WTC11 (cell line): ENCODE results near the gene NFIX. TPM values are rescaled to one million over a fixed set of nuclear protein-coding genes. Genes with fewer than 3 reads are reported as not detected.

ENCODE experiments used
- ATAC-seq: fragments of 200-7000 bp; cut with Tn5 transposase; 2 replicates; pipeline ENCODE4 v1.10.0; 2021; ENCODE audit warnings: mild to moderate bottlenecking, moderate library complexity
- CTCF ChIA-PET: fragments of 300-600 bp; sonication (Branson Sonifier 250); formaldehyde crosslinking; loops from one replicate; lab custom pipeline; 2021; ENCODE audit warnings: antibody characterized with exemption; lab: Charles Lee
- POLR2A ChIA-PET: fragments of 350-600 bp; sonication (Branson Sonifier 250); formaldehyde crosslinking; loops from one replicate; lab custom pipeline; 2021; ENCODE audit warnings: antibody characterized with exemption; lab: Charles Lee
- DNase-seq: peaks from one replicate; pipeline ENCODE4 v3.0.0; 2021; ENCODE audit warnings: low spot score
- H3K27ac Mint-ChIP-seq: 2 replicates; pipeline ENCODE4 v1.8.0; 2021; ENCODE audit warnings: mixed read lengths
- H3K27me3 Mint-ChIP-seq: 2 replicates; pipeline ENCODE4 v1.8.0; 2021; ENCODE audit warnings: low read depth, mild to moderate bottlenecking, moderate library complexity, mixed read lengths
- H3K36me3 Mint-ChIP-seq: 2 replicates; pipeline ENCODE4 v1.8.0; 2021; ENCODE audit warnings: mixed read lengths
- H3K4me1 Mint-ChIP-seq: 2 replicates; pipeline ENCODE4 v1.8.0; 2022; ENCODE audit warnings: mixed read lengths
- H3K4me3 Mint-ChIP-seq: 2 replicates; pipeline ENCODE4 v1.8.0; 2021; ENCODE audit warnings: mild to moderate bottlenecking, moderate library complexity, mixed read lengths
- H3K9me3 Mint-ChIP-seq: 2 replicates; pipeline ENCODE4 v1.8.0; 2021; ENCODE audit warnings: mixed read lengths
- ELF4 ChIP-seq: sonication (generic); formaldehyde crosslinking; IDR thresholded peaks from 2 replicates; pipeline ENCODE4 v1.8.1; 2022; ENCODE audit warnings: low read depth, mild to moderate bottlenecking, moderate library complexity, missing genetic modification reagents
- ETV6 ChIP-seq: sonication (generic); formaldehyde crosslinking; IDR thresholded peaks from 2 replicates; pipeline ENCODE4 v1.8.1; 2022; ENCODE audit warnings: mild to moderate bottlenecking, missing genetic modification reagents
- FOXK1 ChIP-seq: sonication (generic); formaldehyde crosslinking; IDR thresholded peaks from 2 replicates; pipeline ENCODE4 v1.8.0; 2022; ENCODE audit warnings: mild to moderate bottlenecking, moderate library complexity, missing genetic modification reagents
- GABPB1 ChIP-seq: sonication (generic); formaldehyde crosslinking; IDR thresholded peaks from 2 replicates; pipeline ENCODE4 v1.8.1; 2023; ENCODE audit warnings: mild to moderate bottlenecking, missing genetic modification reagents
- IRF2 ChIP-seq: sonication (generic); formaldehyde crosslinking; IDR thresholded peaks from 2 replicates; pipeline ENCODE4 v1.8.0; 2022; ENCODE audit warnings: low read depth, missing genetic modification reagents, borderline replicate concordance
- MYBL2 ChIP-seq: sonication (generic); formaldehyde crosslinking; IDR thresholded peaks from 2 replicates; pipeline ENCODE4 v1.8.1; 2023; ENCODE audit warnings: mild to moderate bottlenecking, moderate library complexity, missing genetic modification reagents
- NFE2L1 ChIP-seq: sonication (generic); formaldehyde crosslinking; IDR thresholded peaks from 2 replicates; pipeline ENCODE4 v1.8.1; 2023; ENCODE audit warnings: missing genetic modification reagents
- NFYB ChIP-seq: sonication (generic); formaldehyde crosslinking; conservative IDR thresholded peaks from 2 replicates; pipeline ENCODE4 v1.8.0; 2022; ENCODE audit warnings: low read depth, missing genetic modification reagents
- RORB ChIP-seq: fragments of 250-450 bp; sonication (Bioruptor Pico); IDR thresholded peaks from 2 replicates; pipeline ENCODE4 v1.9.0; 2021; ENCODE audit warnings: mild to moderate bottlenecking
- SP1 ChIP-seq: sonication (generic); formaldehyde crosslinking; conservative IDR thresholded peaks from 2 replicates; pipeline ENCODE4 v1.8.1; 2022; ENCODE audit warnings: missing genetic modification reagents
- TCF7 ChIP-seq: sonication (generic); formaldehyde crosslinking; IDR thresholded peaks from 2 replicates; pipeline ENCODE4 v1.8.0; 2022; ENCODE audit warnings: mild to moderate bottlenecking, low read depth, missing genetic modification reagents, moderate library complexity
- TEAD4 ChIP-seq: sonication (generic); formaldehyde crosslinking; IDR thresholded peaks from 2 replicates; pipeline ENCODE4 v1.8.0; 2022; ENCODE audit warnings: mild to moderate bottlenecking, missing genetic modification reagents
- ZNF396 ChIP-seq: fragments of 250-450 bp; sonication (Bioruptor Pico); IDR thresholded peaks from 2 replicates; pipeline ENCODE4 v1.8.0; 2021; ENCODE audit warnings: mild to moderate bottlenecking, moderate library complexity, borderline replicate concordance
- ZNF671 ChIP-seq: fragments of 250-450 bp; sonication (Bioruptor Pico); IDR thresholded peaks from 2 replicates; pipeline ENCODE4 v1.8.0; 2021; ENCODE audit warnings: mild to moderate bottlenecking
- total RNA-seq: library from RNA; stranded (reverse); gene quantifications from 3 replicates; pipeline ENCODE4 v1.2.3, GENCODE V29; 2021
- TF ChIP-seq, protein P1 (sequence below): fragments of 200-600 bp; IDR thresholded peaks from 2 replicates; pipeline ENCODE4 v1.8.0; 2022; ENCODE audit warnings: antibody characterized with exemption
- TF ChIP-seq, protein P2 (sequence below): fragments of 250-450 bp; sonication (Bioruptor Pico); IDR thresholded peaks from 2 replicates; pipeline ENCODE4 v1.9.0; 2021; ENCODE audit warnings: moderate library complexity, mild to moderate bottlenecking, inconsistent platforms, borderline replicate concordance
- TF ChIP-seq, protein P3 (sequence below): sonication (generic); formaldehyde crosslinking; IDR thresholded peaks from 2 replicates; pipeline ENCODE4 v1.8.0; 2022; ENCODE audit warnings: mild to moderate bottlenecking, missing genetic modification reagents
- TF ChIP-seq, protein P4 (sequence below): fragments of 250-450 bp; sonication (Bioruptor Pico); IDR thresholded peaks from 2 replicates; pipeline ENCODE4 v1.9.0; 2021; ENCODE audit warnings: mild to moderate bottlenecking
- TF ChIP-seq, protein P5 (sequence below): sonication (generic); formaldehyde crosslinking; IDR thresholded peaks from 2 replicates; pipeline ENCODE4 v1.8.1; 2022; ENCODE audit warnings: low read depth, mild to moderate bottlenecking, moderate library complexity, missing genetic modification reagents, borderline replicate concordance
- TF ChIP-seq, protein P6 (sequence below): sonication (generic); formaldehyde crosslinking; IDR thresholded peaks from 2 replicates; pipeline ENCODE4 v1.8.1; 2023; ENCODE audit warnings: mild to moderate bottlenecking, missing genetic modification reagents, moderate library complexity
- TF ChIP-seq, protein P7 (sequence below): sonication (generic); formaldehyde crosslinking; IDR thresholded peaks from 2 replicates; pipeline ENCODE4 v1.8.1; 2022; ENCODE audit warnings: missing genetic modification reagents, borderline replicate concordance
- TF ChIP-seq, protein P8 (sequence below): sonication (generic); formaldehyde crosslinking; IDR thresholded peaks from 2 replicates; pipeline ENCODE4 v1.8.1; 2022; ENCODE audit warnings: mild to moderate bottlenecking, missing genetic modification reagents, moderate library complexity, borderline replicate concordance
- TF ChIP-seq, protein P9 (sequence below): sonication (generic); formaldehyde crosslinking; IDR thresholded peaks from 2 replicates; pipeline ENCODE4 v1.8.0; 2022; ENCODE audit warnings: mild to moderate bottlenecking, missing genetic modification reagents

NFIX gene
- total RNA-seq, 1 experiment from 2014 or later = 1.4 TPM

DNA sequence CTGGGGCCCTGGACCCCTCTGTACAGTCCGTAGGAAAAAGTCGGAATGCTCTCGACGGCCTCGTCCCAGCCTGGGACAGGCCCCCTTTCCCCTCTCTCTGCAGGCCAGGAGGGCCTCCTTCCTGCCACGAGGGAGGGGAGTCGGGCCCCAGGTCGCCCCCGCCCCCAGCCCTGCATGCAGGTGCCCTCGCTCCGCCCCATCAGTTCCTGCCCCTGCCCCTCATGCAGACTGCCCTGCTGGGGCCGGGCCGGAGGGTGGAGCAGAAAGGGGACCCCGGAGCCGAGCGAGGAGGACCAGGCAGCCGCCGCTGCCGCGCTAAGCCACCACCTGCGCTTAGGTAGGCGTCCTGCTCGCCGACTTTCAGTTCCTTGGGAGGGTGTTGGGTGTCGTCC is 100.1 kb downstream of the NFIX start (continued):
- TF ChIP-seq, protein P1, sequence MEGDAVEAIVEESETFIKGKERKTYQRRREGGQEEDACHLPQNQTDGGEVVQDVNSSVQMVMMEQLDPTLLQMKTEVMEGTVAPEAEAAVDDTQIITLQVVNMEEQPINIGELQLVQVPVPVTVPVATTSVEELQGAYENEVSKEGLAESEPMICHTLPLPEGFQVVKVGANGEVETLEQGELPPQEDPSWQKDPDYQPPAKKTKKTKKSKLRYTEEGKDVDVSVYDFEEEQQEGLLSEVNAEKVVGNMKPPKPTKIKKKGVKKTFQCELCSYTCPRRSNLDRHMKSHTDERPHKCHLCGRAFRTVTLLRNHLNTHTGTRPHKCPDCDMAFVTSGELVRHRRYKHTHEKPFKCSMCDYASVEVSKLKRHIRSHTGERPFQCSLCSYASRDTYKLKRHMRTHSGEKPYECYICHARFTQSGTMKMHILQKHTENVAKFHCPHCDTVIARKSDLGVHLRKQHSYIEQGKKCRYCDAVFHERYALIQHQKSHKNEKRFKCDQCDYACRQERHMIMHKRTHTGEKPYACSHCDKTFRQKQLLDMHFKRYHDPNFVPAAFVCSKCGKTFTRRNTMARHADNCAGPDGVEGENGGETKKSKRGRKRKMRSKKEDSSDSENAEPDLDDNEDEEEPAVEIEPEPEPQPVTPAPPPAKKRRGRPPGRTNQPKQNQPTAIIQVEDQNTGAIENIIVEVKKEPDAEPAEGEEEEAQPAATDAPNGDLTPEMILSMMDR = no peak
- TF ChIP-seq NFYB (CRISPR knock-in tag) (no peak), ELF4 (CRISPR knock-in tag) (no peak), FOXK1 (peak; percentile 30; the same call in 1 of the 2 replicates), ETV6 (CRISPR knock-in tag) (0 out of 2 replicates have a peak, but pooled peaks have one; percentile 40), TEAD4 (CRISPR knock-in tag) (no peak)
- TF ChIP-seq, protein P2, sequence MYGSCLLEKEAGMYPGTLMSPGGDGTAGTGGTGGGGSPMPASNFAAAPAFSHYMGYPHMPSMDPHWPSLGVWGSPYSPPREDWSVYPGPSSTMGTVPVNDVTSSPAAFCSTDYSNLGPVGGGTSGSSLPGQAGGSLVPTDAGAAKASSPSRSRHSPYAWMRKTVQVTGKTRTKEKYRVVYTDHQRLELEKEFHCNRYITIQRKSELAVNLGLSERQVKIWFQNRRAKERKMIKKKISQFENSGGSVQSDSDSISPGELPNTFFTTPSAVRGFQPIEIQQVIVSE = no peak
- TF ChIP-seq, protein P3, sequence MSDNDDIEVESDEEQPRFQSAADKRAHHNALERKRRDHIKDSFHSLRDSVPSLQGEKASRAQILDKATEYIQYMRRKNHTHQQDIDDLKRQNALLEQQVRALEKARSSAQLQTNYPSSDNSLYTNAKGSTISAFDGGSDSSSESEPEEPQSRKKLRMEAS (CRISPR knock-in tag) = peak; percentile 50; the same call in 1 of the 2 replicates
- TF ChIP-seq, protein P4, sequence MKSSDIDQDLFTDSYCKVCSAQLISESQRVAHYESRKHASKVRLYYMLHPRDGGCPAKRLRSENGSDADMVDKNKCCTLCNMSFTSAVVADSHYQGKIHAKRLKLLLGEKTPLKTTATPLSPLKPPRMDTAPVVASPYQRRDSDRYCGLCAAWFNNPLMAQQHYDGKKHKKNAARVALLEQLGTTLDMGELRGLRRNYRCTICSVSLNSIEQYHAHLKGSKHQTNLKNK (CRISPR knock-in tag) = no peak
- TF ChIP-seq, all 79 proteins: peak for 7

DNA sequence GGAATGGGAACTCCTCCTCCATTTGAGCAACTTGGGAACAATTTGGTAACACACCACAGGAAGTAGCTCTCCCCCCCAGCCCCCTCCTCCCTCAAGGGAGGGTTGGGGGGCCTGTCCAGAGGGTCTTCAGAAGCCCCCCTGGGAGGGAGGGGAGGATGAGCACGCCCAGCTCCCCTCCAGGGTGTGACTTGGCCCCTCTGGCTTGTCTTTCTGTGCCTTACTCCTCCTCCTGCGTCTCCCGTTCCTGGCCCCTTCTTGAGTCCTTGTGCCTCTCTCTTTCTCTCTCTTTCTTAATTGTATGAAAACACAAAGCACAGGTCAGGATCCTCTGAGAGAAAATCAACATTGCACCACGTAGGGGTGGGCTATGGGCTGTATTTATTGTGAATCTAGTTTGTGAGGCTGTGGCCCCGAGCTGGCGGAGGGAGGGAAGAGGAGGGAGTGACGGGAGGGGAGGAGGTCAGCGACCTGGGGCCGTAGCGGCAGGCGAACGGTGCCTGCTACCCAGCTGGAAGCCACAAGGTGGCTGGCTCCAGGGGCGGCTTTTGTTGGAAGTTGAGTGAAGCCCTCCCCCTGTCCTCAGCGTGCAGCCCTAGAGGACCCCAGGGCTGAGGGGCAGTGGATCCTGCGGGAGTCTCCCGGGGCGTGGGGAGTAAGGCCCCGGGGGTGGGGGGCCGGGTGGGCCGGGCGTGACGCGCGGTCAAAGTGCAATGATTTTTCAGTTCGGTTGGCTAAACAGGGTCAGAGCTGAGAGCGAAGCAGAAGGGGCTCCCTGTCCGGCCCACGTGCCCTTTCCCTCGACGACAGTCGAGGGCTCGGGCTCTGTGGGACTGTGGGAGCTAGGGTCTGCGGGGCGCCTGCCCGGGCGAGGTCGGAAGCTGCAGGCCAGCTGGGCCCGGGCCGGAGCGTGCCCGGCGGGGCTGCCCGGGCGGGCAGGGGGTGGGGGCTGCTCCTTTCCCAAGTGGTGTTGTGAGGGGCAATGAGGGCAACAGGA is 101.0 kb downstream of the NFIX start:
- ChIA-PET CTCF (interaction anchor here (0.6 to 9.2 kb wide), 22 partner anchors 8 to 285 kb away, joined by 3 to 276 read pairs (median 8); partner anchors contain the start of genes GCDH, IER2, NACC1 and STX10), POLR2A (interaction anchor here (0.6 to 1.4 kb wide), 6 partner anchors 41 to 759 kb away, joined by 3 to 9 read pairs (median 3); no protein-coding TSS in a partner anchor)
- peak; percentile 15 for ATAC-seq
- peak; percentile 75 for DNase-seq
- no peak overlapping the region for H3K27ac Mint-ChIP-seq
- peaks cover 34% of the 10 kb centered on the region for H3K4me1 Mint-ChIP-seq
- H3K36me3 Mint-ChIP-seq = no peaks in the 10 kb centered on the region
- H3K27me3 Mint-ChIP-seq = peaks cover 74% of the 10 kb centered on the region
- H3K4me3 Mint-ChIP-seq = peak overlapping the region; percentile 89
- H3K9me3 Mint-ChIP-seq = no peaks in the 10 kb centered on the region
- no peak for TF ChIP-seq ZNF396
- no peak for TF ChIP-seq NFE2L1 (CRISPR knock-in tag)
- TF ChIP-seq ZNF671 = no peak
- TF ChIP-seq, protein P2 = no peak
- TF ChIP-seq TCF7 = no peak
- TF ChIP-seq GABPB1 (CRISPR knock-in tag) = no peak
- TF ChIP-seq, protein P5, sequence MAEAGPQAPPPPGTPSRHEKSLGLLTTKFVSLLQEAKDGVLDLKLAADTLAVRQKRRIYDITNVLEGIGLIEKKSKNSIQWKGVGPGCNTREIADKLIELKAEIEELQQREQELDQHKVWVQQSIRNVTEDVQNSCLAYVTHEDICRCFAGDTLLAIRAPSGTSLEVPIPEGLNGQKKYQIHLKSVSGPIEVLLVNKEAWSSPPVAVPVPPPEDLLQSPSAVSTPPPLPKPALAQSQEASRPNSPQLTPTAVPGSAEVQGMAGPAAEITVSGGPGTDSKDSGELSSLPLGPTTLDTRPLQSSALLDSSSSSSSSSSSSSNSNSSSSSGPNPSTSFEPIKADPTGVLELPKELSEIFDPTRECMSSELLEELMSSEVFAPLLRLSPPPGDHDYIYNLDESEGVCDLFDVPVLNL (CRISPR knock-in tag) = no peak
- no peak for TF ChIP-seq SP1 (CRISPR knock-in tag)
- TF ChIP-seq, protein P6, sequence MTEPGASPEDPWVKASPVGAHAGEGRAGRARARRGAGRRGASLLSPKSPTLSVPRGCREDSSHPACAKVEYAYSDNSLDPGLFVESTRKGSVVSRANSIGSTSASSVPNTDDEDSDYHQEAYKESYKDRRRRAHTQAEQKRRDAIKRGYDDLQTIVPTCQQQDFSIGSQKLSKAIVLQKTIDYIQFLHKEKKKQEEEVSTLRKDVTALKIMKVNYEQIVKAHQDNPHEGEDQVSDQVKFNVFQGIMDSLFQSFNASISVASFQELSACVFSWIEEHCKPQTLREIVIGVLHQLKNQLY (CRISPR knock-in tag) = no peak
- TF ChIP-seq, protein P7, sequence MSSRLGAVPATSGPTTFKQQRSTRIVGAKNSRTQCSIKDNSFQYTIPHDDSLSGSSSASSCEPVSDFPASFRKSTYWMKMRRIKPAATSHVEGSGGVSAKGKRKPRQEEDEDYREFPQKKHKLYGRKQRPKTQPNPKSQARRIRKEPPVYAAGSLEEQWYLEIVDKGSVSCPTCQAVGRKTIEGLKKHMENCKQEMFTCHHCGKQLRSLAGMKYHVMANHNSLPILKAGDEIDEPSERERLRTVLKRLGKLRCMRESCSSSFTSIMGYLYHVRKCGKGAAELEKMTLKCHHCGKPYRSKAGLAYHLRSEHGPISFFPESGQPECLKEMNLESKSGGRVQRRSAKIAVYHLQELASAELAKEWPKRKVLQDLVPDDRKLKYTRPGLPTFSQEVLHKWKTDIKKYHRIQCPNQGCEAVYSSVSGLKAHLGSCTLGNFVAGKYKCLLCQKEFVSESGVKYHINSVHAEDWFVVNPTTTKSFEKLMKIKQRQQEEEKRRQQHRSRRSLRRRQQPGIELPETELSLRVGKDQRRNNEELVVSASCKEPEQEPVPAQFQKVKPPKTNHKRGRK (CRISPR knock-in tag) = no peak
- TF ChIP-seq, protein P3 (CRISPR knock-in tag) = peak; percentile 84; the same call in 1 of the 2 replicates
- TF ChIP-seq, protein P4 (CRISPR knock-in tag) = no peak
- TF ChIP-seq, protein P8, sequence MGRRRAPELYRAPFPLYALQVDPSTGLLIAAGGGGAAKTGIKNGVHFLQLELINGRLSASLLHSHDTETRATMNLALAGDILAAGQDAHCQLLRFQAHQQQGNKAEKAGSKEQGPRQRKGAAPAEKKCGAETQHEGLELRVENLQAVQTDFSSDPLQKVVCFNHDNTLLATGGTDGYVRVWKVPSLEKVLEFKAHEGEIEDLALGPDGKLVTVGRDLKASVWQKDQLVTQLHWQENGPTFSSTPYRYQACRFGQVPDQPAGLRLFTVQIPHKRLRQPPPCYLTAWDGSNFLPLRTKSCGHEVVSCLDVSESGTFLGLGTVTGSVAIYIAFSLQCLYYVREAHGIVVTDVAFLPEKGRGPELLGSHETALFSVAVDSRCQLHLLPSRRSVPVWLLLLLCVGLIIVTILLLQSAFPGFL (CRISPR knock-in tag) = no peak
- TF ChIP-seq, protein P9, sequence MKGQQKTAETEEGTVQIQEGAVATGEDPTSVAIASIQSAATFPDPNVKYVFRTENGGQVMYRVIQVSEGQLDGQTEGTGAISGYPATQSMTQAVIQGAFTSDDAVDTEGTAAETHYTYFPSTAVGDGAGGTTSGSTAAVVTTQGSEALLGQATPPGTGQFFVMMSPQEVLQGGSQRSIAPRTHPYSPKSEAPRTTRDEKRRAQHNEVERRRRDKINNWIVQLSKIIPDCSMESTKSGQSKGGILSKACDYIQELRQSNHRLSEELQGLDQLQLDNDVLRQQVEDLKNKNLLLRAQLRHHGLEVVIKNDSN (CRISPR knock-in tag) = no peak
- TF ChIP-seq IRF2 = no peak
- TF ChIP-seq RORB (CRISPR knock-in tag) = no peak
- no peak for TF ChIP-seq MYBL2 (CRISPR knock-in tag)
